SK-N-SH treated with all-trans-retinoic acid at 6 μM for 48 hours (cell line): ENCODE data around the gene NUDT1.

ENCODE experiments used
- CREB5 ChIP-seq: fragments of 250-450 bp; sonication (Bioruptor Pico); IDR thresholded peaks from 2 replicates; pipeline ENCODE4 v1.5.1; 2020; ENCODE audit warnings: low read depth, mild to moderate bottlenecking, moderate library complexity
- ESRRG ChIP-seq: fragments of 250-450 bp; sonication (Bioruptor Pico); IDR thresholded peaks from 2 replicates; pipeline ENCODE4 v1.6.1; 2021; ENCODE audit warnings: mild to moderate bottlenecking
- ISL1 ChIP-seq: fragments of 250-450 bp; sonication (Bioruptor Pico); IDR thresholded peaks from 2 replicates; pipeline ENCODE4 v2.1.2; 2022; ENCODE audit warnings: mild to moderate bottlenecking, moderate library complexity
- RARB ChIP-seq: fragments of 250-450 bp; sonication (Bioruptor Pico); IDR thresholded peaks from 2 replicates; pipeline ENCODE4 v1.8.0; 2021; ENCODE audit warnings: mild to moderate bottlenecking, moderate library complexity
- TCF4 ChIP-seq: fragments of 250-450 bp; sonication (Bioruptor Pico); IDR thresholded peaks from 2 replicates; pipeline ENCODE4 v1.8.0; 2021; ENCODE audit warnings: mild to moderate bottlenecking, moderate library complexity, borderline replicate concordance
- TOX ChIP-seq: fragments of 250-450 bp; sonication (Bioruptor Pico); IDR thresholded peaks from 2 replicates; pipeline ENCODE4 v1.8.0; 2021; ENCODE audit warnings: mild to moderate bottlenecking, moderate library complexity, borderline replicate concordance
- TSHZ2 ChIP-seq: fragments of 250-450 bp; sonication (Bioruptor Pico); IDR thresholded peaks from 2 replicates; pipeline ENCODE4 v1.5.0; 2020; ENCODE audit warnings: mild to moderate bottlenecking, moderate library complexity
- ZC3H10 ChIP-seq: fragments of 250-450 bp; sonication (Bioruptor Pico); IDR thresholded peaks from 2 replicates; pipeline ENCODE4 v1.5.1; 2021; ENCODE audit warnings: mild to moderate bottlenecking, moderate library complexity
- ZFP3 ChIP-seq: fragments of 250-450 bp; sonication (Bioruptor Pico); IDR thresholded peaks from 2 replicates; pipeline ENCODE4 v1.5.0; 2020; ENCODE audit warnings: mild to moderate bottlenecking, moderate library complexity

GRCh38 chr7:2204446-2204845, 37.6 kb upstream of the NUDT1 start:
- no peak for TF ChIP-seq TOX (CRISPR knock-in tag)
- no peak for TF ChIP-seq RARB (CRISPR knock-in tag)
- TF ChIP-seq TSHZ2 (CRISPR knock-in tag) = no peak
- no peak for TF ChIP-seq ISL1 (CRISPR knock-in tag)
- no peak for TF ChIP-seq ZC3H10 (CRISPR knock-in tag)
- TF ChIP-seq CREB5 = no peak
- TF ChIP-seq ESRRG (CRISPR knock-in tag) = no peak
- TF ChIP-seq TCF4 (CRISPR knock-in tag) = no peak
- no peak for TF ChIP-seq ZFP3 (CRISPR knock-in tag)
